Activated naive CD8-positive, alpha-beta T cell (primary cell): Measurements from ENCODE around the gene SHISA5.
"Not testable (repeated sequence)": the region's sequence is repeated elsewhere in the genome, so short reads cannot be mapped to it uniquely, and the experiment has no call there.

ENCODE experiments used
- H3K27ac Mint-ChIP-seq: one replicate; pipeline ENCODE4 v1.8.0; 2021; ENCODE audit warnings: mixed read lengths
- H3K27me3 Mint-ChIP-seq: one replicate; pipeline ENCODE4 v1.8.0; 2021; ENCODE audit warnings: mixed read lengths
- H3K36me3 Mint-ChIP-seq: one replicate; pipeline ENCODE4 v1.8.0; 2021; ENCODE audit warnings: mixed read lengths
- H3K4me1 Mint-ChIP-seq: one replicate; pipeline ENCODE4 v1.8.0; 2021; ENCODE audit warnings: low read depth, mixed read lengths
- H3K4me3 Mint-ChIP-seq: one replicate; pipeline ENCODE4 v1.8.0; 2021; ENCODE audit warnings: mild to moderate bottlenecking, mixed read lengths
- H3K9me3 Mint-ChIP-seq: one replicate; pipeline ENCODE4 v1.8.0; 2021; ENCODE audit warnings: low read depth, mixed read lengths

SHISA5 gene

DNA sequence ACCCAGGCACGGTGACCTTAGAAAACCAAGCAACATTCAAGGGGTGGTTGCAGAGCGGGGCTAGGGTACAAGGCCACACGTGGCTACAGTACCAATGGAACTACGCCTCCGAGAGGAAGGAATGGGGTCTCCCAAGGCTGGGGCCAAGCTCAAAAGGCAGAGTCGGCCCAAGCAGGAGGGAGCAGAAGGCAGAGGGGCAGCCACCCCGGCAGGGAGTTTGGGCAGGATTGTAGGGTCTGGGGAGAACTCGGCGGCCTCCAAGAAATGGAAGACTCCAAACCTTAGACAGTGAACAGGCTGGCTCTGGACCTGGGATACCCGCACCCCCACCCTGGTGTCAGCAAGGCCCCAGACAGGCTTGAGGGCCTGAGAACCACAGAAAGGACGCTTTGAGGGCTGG lies 28.8 kb downstream of the SHISA5 start:
- Mint-ChIP-seq H3K27me3 (no peaks in the 10 kb centered on the region), H3K4me1 (peaks cover 61% of the 10 kb centered on the region), H3K36me3 (no peaks in the 10 kb centered on the region), H3K4me3 (no peak overlapping the region), H3K9me3 (no peaks in the 10 kb centered on the region), H3K27ac (peak overlapping the region; percentile 46)

DNA sequence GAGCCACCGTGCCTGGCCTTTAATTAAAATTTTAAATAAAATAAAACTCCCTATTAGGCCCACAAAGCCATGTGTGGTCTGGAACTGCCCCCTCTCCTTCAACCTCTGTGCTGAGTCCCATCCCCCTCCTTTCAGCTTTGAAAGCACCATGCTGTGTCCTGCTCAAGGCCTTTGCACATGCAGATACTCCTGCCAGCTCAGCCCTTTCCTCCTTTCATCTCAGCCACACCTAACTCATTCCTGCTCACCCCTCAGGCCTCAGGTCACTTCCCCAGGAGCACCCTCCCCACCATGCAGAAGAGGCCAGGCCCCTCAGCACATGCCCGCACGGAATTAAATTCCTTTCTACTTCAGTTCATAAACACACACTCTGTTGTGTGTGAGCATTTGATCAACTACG lies 29.4 kb downstream of the SHISA5 start:
- Mint-ChIP-seq H3K27me3 (no peaks in the 10 kb centered on the region), H3K9me3 (no peaks in the 10 kb centered on the region), H3K27ac (peak overlapping the region; percentile 65), H3K4me3 (no peak overlapping the region), H3K36me3 (no peaks in the 10 kb centered on the region), H3K4me1 (peaks cover 62% of the 10 kb centered on the region)

DNA sequence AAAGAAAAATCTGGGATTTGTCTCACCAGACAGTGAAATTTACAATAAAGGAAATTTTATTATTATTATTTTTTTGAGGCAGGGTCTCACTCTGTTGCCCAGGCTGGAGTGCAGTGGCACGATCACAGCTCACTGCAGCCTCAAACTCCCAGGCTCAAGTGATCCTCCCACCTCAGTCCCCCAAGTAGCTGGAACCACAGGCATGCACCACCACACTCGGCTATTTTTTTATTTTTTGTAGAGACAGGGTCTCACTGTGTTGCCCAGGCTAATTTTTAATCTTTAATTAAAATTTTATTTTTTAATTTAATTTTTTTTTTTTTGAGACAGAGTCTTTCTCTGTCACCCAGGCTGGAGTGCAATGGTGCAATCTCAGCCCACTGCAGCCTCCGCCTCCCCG lies 29.9 kb downstream of the SHISA5 start:
- H3K27me3 Mint-ChIP-seq, H3K36me3 Mint-ChIP-seq, H3K9me3 Mint-ChIP-seq, H3K4me3 Mint-ChIP-seq, H3K27ac Mint-ChIP-seq: not testable (repeated sequence)
- peaks cover 62% of the 10 kb centered on the region for H3K4me1 Mint-ChIP-seq

DNA sequence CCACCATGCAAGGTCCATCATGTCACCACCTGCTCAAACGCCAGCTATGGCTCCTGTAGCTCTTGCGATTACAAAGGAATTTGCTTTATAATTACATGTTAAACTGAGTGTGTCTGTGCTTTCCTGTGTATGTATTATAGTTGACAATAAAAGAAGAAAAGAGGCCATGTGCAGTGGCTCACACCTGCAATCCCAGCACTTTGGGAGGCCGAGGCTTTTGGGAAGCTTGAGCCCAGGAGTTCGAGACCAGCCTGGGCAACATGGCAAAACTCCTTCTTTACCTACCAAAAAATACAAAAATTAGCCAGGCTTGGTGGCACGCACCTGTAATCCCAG lies 30.4 kb downstream of the SHISA5 start:
- Mint-ChIP-seq H3K27ac (peak overlapping the region; percentile 98), H3K9me3 (no peaks in the 10 kb centered on the region), H3K36me3 (no peaks in the 10 kb centered on the region), H3K27me3 (no peaks in the 10 kb centered on the region), H3K4me1 (peaks cover 62% of the 10 kb centered on the region), H3K4me3 (peak overlapping the region; percentile 86)

DNA sequence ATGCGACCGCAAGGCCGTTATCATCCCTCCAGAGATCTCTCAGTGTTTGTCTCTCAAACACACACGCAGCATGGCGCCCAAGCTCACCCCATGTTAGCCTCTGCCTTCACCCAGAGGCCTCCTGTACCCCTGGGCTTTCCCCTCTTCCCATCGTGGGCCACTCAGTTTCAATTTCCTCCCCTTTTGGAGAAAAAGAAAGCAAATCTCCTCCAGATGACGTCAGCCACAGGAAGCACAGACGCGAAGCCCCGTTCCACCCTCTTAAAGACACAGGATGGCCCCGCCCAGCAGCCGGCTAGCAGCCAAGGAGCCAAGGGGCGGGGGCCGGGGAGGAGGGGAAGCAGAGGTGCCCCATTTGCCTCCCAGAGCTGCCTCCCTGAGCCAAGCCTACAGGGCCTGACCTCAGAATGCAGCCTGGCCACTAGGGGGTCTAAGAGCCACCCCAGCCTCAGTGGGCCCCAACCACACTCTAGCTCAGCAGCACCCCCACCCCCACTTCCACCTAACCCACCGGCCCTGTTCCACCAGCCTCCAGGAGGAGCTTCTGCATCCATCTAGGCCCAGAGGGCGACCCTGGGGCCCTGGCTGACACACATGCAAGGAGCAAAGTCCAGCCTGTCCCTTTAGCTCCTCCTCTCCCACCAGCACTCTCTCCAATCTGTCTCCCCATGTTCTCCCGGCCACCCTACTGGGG lies 30.9 kb downstream of the SHISA5 start:
- H3K4me1 Mint-ChIP-seq, result peaks cover 61% of the 10 kb centered on the region
- H3K27me3 Mint-ChIP-seq, result no peaks in the 10 kb centered on the region
- H3K4me3 Mint-ChIP-seq, result peak overlapping the region; percentile 86
- H3K36me3 Mint-ChIP-seq, result no peaks in the 10 kb centered on the region
- no peaks in the 10 kb centered on the region for H3K9me3 Mint-ChIP-seq
- H3K27ac Mint-ChIP-seq, result peak overlapping the region; percentile 98

DNA sequence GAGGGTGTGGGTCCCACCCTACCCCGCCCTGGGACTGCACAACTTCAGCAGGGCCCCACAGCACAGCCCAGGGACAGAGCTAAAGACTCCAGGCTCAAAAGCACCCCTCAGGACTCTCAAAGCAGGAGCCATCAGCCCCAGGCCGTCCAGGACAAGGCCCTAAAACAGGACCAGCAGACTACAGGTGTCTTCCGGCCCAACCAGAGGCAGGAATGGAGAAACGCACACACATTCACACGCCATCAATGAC lies 31.4 kb downstream of the SHISA5 start:
- H3K9me3 Mint-ChIP-seq, result no peaks in the 10 kb centered on the region
- H3K27me3 Mint-ChIP-seq, result no peaks in the 10 kb centered on the region
- peak overlapping the region; percentile 98 for H3K27ac Mint-ChIP-seq
- peak overlapping the region; percentile 86 for H3K4me3 Mint-ChIP-seq
- H3K36me3 Mint-ChIP-seq, result no peaks in the 10 kb centered on the region
- H3K4me1 Mint-ChIP-seq, result peaks cover 61% of the 10 kb centered on the region

DNA sequence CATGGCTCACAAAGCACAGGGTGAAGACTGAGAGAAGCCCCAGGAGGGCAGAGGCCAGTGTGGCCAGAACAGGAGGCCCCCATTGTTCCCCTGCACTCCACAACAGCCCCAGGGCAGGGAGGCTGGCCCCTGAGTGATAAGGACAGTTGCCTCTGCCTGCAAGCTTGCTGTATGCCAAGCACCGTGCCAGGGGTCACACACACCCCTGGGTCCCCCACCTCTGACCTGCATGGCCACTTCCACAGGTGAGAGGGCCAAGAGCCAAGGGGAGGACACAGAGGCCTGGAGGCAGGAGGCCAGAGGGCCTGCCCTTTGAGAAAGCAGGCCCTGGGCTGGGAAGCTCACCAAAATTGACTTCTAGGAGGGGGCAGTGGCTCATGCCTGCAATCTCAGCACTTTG lies 33.7 kb downstream of the SHISA5 start:
- H3K36me3 Mint-ChIP-seq, result peaks cover 2% of the 10 kb centered on the region
- peaks cover 65% of the 10 kb centered on the region for H3K4me1 Mint-ChIP-seq
- no peaks in the 10 kb centered on the region for H3K9me3 Mint-ChIP-seq
- H3K27ac Mint-ChIP-seq, result peak overlapping the region; percentile 92
- peak overlapping the region; percentile 93 for H3K4me3 Mint-ChIP-seq
- no peaks in the 10 kb centered on the region for H3K27me3 Mint-ChIP-seq

DNA sequence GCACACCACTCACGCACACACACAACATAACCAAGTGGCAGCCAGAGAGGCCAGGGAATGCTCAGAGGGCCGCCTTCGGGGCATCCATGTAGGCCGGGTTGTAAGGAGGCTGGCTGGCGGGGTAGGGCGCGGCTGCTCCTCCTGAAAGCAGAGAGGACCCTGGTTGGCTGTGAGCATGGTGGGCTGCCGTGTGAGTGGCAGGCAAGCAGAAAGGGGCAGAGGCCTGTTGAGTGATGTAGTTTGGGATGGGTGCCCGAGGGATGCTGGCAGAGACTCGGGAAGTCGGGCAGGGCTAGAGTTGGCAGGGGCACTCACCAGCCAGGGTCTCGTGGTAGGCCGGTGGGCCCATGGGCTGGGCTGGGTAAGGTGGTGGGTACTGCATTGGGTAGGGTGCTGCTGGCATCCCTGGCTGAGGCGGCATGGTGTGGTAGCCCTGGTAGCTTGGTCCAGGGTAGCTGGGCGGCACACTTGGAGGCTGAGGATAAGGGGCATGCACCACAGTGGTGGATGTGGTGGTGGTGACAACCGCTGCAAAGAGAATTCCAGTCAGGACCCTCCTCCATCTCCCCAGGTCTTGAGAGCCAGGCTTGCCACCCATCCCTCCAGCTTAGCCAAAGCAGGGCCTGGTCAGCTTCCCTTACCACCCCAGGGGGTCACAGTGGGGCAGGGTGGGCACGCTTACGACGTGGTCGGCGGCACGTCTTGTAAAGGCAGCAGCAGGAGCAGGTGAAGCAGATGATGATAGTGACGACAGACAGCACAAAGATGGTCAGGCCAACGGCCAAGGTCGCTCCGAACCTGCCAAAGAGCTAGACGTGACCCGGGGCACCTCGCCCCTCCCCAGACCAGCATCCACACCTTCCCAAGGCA lies 34.7 kb downstream of the SHISA5 start:
- Mint-ChIP-seq H3K27ac (peak overlapping the region; percentile 92), H3K4me3 (peak overlapping the region; percentile 93)

DNA sequence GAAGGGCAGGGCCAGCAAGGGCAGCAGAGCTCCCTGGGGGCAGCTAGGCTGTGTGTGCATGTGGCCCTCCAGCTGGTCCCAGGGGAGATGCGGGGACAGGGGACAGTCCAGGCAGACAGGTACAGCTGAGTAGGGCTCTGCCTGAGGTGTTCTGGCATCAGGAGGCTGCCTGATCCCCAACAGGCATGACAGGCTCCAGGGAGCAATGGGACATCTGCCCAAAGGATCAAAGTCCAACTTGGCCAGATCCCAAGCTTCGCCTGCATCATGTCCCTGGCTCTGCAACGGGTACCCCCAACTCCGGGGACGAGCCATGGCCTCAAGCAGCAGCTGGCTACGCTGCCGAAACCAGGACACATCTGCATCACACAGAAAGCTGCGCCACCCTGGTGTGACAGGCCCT lies 35.6 kb downstream of the SHISA5 start:
- no peaks in the 10 kb centered on the region for H3K9me3 Mint-ChIP-seq
- peak overlapping the region; percentile 96 for H3K27ac Mint-ChIP-seq
- H3K4me3 Mint-ChIP-seq, result peak overlapping the region; percentile 93
- no peaks in the 10 kb centered on the region for H3K27me3 Mint-ChIP-seq
- peaks cover 58% of the 10 kb centered on the region for H3K4me1 Mint-ChIP-seq
- peaks cover 2% of the 10 kb centered on the region for H3K36me3 Mint-ChIP-seq

More for the DNA sequence above, 34.7 kb downstream of the SHISA5 start:
- Mint-ChIP-seq H3K9me3 (no peaks in the 10 kb centered on the region), H3K4me1 (peaks cover 61% of the 10 kb centered on the region), H3K36me3 (peaks cover 2% of the 10 kb centered on the region), H3K27me3 (no peaks in the 10 kb centered on the region)

DNA sequence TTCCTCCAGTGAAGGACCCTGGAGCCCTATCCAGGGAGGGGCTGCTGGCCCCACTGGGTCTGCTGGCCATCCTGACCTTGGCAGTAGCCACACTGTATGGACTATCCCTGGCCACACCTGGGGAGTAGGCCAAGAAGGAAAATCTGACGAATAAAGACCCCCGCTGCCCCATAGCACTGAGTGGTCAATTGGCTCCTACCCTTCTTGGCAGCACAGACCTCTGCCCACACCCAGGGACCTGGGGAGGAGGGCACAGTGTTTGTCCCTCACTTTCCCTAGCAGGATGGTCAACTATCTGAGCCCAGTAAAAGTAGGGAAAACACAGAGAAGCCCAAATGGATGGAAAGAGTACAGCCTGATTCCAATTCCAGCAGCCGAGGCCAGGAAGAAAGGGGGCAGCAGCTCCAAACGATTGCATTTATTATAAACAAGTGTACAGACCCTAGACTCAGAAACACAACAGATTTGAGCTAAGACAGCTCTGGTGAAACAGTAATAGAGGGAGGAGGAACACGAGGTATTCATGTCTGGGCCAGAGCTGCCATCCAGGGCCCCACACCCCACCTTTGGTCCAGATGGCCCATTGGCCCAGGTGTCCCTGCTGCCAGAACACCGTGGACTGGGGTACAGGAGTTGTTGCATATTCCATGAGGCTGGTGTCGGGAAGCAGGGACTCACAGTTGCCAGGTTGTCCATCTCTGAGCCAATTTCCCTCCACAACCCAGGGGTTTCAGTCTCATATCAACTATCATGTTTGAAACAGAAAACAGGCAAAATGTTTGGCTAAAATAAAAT lies 36.3 kb downstream of the SHISA5 start:
- peaks cover 52% of the 10 kb centered on the region for H3K4me1 Mint-ChIP-seq
- H3K4me3 Mint-ChIP-seq, result peak overlapping the region; percentile 93
- H3K27ac Mint-ChIP-seq, result peak overlapping the region; percentile 96
- no peaks in the 10 kb centered on the region for H3K9me3 Mint-ChIP-seq
- H3K36me3 Mint-ChIP-seq, result peaks cover 2% of the 10 kb centered on the region
- no peaks in the 10 kb centered on the region for H3K27me3 Mint-ChIP-seq

DNA sequence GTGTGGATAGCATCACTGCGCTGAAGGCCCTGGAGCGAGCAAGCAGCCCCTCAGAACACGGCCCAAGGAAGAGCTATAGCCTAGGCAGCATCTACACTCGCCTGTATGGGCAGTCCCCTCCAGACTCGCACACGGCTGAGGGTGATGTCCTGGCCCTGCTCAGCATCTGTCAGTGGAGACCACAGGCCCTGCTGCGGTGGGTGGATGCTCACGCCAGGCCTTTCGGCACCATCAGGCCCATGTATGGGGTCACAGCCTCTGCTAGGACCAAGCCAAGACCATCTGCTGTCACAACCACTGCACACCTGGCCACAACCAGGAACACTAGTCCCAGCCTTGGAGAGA lies 36.9 kb downstream of the SHISA5 start:
- no peaks in the 10 kb centered on the region for H3K27me3 Mint-ChIP-seq
- no peaks in the 10 kb centered on the region for H3K9me3 Mint-ChIP-seq
- H3K36me3 Mint-ChIP-seq, result peaks cover 2% of the 10 kb centered on the region
- H3K4me3 Mint-ChIP-seq, result peak overlapping the region; percentile 93
- peaks cover 51% of the 10 kb centered on the region for H3K4me1 Mint-ChIP-seq
- H3K27ac Mint-ChIP-seq, result peak overlapping the region; percentile 96

DNA sequence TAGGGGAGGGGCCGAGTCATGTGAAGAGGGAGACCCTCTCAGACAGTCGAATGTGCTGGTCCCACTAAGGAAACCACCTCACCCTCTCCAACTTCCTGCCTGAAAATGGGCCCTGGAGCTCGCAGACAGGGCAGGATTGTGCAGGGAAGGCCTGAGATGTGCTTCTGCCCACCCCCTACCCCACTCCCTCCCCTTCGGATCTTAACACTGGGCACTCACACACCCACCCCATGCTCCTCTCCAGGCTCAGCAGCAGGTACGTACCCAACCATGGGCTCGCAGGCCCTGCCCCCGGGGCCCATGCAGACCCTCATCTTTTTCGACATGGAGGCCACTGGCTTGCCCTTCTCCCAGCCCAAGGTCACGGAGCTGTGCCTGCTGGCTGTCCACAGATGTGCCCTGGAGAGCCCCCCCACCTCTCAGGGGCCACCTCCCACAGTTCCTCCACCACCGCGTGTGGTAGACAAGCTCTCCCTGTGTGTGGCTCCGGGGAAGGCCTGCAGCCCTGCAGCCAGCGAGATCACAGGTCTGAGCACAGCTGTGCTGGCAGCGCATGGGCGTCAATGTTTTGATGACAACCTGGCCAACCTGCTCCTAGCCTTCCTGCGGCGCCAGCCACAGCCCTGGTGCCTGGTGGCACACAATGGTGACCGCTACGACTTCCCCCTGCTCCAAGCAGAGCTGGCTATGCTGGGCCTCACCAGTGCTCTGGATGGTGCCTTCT lies 37.4 kb downstream of the SHISA5 start:
- Mint-ChIP-seq H3K27ac (peak overlapping the region; percentile 96), H3K4me3 (peak overlapping the region; percentile 93), H3K36me3 (peaks cover 2% of the 10 kb centered on the region), H3K4me1 (peaks cover 51% of the 10 kb centered on the region), H3K9me3 (no peaks in the 10 kb centered on the region), H3K27me3 (no peaks in the 10 kb centered on the region)

DNA sequence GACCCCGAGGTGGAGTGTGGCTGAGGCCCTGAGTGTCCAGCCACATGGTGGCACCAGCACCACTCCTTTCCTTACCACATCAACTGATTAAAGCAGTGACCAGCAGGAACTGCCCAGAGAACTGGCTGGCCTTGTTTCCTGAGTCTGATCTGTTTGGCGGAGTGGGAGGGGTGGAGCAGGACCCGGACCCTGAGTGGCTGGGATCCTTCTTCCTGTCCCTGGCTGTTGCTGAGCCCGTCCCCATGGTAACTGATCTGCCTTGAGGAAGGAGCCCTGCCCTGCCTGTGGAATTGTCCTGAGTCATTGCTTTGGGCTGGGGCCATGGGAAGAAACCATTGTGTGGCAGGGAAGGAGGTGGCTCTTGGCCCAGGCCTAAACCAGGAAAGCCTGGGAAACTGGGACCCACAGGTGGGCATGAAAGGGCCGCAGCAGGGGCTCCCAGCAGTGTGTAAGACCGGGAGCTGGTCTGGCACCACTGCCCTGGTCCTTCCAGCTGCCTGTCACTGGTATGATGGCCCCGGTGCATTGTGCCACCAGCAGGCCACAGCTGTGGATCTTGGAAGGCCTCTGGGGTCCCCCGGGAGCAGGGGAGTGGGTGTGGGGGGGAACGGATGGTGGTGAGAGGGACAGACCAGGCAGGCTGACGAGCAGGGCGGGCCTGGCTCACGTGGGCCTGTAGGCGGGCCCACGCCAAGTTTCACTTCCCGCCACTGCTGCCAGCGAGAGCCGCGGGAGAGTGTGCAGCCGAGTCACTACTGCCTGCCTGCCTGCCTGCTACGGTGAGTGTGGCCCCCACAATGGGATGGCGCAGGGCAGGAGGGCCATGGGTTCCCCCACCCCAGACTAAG lies 38.2 kb downstream of the SHISA5 start:
- Mint-ChIP-seq H3K4me3 (peak overlapping the region; percentile 93), H3K36me3 (peaks cover 2% of the 10 kb centered on the region), H3K27ac (peak overlapping the region; percentile 96), H3K4me1 (peaks cover 50% of the 10 kb centered on the region), H3K27me3 (no peaks in the 10 kb centered on the region), H3K9me3 (no peaks in the 10 kb centered on the region)

DNA sequence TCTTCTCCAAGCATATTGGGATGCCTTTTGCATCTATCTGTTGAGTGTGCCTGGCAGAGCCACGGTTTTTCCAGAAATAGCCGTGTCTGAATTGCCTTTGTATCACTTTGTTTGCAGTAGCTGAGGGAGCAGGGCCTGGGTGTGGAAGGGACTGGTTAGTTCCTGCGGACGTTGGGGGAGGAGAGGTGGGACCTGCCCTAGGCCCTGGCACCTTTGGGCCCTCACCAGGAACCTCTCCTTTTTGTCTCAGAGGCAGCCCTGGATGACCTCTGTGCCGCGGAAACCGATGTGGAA lies 38.8 kb downstream of the SHISA5 start:
- Mint-ChIP-seq H3K4me1 (peaks cover 46% of the 10 kb centered on the region), H3K9me3 (no peaks in the 10 kb centered on the region), H3K36me3 (peaks cover 2% of the 10 kb centered on the region), H3K27ac (peak overlapping the region; percentile 96), H3K4me3 (peak overlapping the region; percentile 93), H3K27me3 (no peaks in the 10 kb centered on the region)
